Activated T-cell treated with anti-CD3 and anti-CD28 coated beads for 48 hours (primary cell): Measurements from ENCODE around the gene SPOCK1.

Experiments
- DNase-seq: peaks from one replicate; pipeline ENCODE4 v3.0.0-alpha.2; 2020; ENCODE audit warnings: low read depth

The SPOCK1 gene

GRCh38 chr5:137291436-137291835 lies 207.7 kb downstream of the SPOCK1 start:
- no peak for DNase-seq

- no peak for DNase-seq
Measured at GRCh38 chr5:137291031-137291430, 208.1 kb downstream of the SPOCK1 start.

- DNase-seq = no peak
Measured at GRCh38 chr5:137290373-137290772, 208.8 kb downstream of the SPOCK1 start.

GRCh38 chr5:137289856-137290255 lies 209.3 kb downstream of the SPOCK1 start:
- DNase-seq = no peak

- no peak for DNase-seq
Measured at GRCh38 chr5:137287569-137287968, 211.6 kb downstream of the SPOCK1 start.

GRCh38 chr5:137286025-137286610 lies 213.0 kb downstream of the SPOCK1 start:
- DNase-seq = no peak

- no peak for DNase-seq
Measured at GRCh38 chr5:137283801-137284200, 215.3 kb downstream of the SPOCK1 start.

GRCh38 chr5:137282216-137282615 lies 216.9 kb downstream of the SPOCK1 start:
- DNase-seq = no peak

- DNase-seq = no peak
Measured at GRCh38 chr5:137281201-137281600, 217.9 kb downstream of the SPOCK1 start.

GRCh38 chr5:137280656-137281055 lies 218.5 kb downstream of the SPOCK1 start:
- no peak for DNase-seq

GRCh38 chr5:137279521-137280231 lies 219.4 kb downstream of the SPOCK1 start:
- no peak for DNase-seq

- no peak for DNase-seq
Measured at GRCh38 chr5:137278476-137278875, 220.7 kb downstream of the SPOCK1 start.

- no peak for DNase-seq
Measured at GRCh38 chr5:137275083-137275482, 224.0 kb downstream of the SPOCK1 start.

- no peak for DNase-seq
Measured at GRCh38 chr5:137273511-137273910, 225.6 kb downstream of the SPOCK1 start.

GRCh38 chr5:137272831-137273230 lies 226.3 kb downstream of the SPOCK1 start:
- no peak for DNase-seq

- no peak for DNase-seq
Measured at GRCh38 chr5:137269946-137270345, 229.2 kb downstream of the SPOCK1 start.

GRCh38 chr5:137269274-137269673 lies 229.9 kb downstream of the SPOCK1 start:
- no peak for DNase-seq

GRCh38 chr5:137268646-137269045 lies 230.5 kb downstream of the SPOCK1 start:
- DNase-seq = no peak

- no peak for DNase-seq
Measured at GRCh38 chr5:137266186-137266585, 232.9 kb downstream of the SPOCK1 start.

- DNase-seq = no peak
Measured at GRCh38 chr5:137265457-137265856, 233.7 kb downstream of the SPOCK1 start.

GRCh38 chr5:137264573-137264972 lies 234.6 kb downstream of the SPOCK1 start:
- DNase-seq = no peak

GRCh38 chr5:137264041-137264440 lies 235.1 kb downstream of the SPOCK1 start:
- no peak for DNase-seq

GRCh38 chr5:137263371-137264005 lies 235.6 kb downstream of the SPOCK1 start:
- no peak for DNase-seq
